Embryonic facial prominence (tissue), 1 donor: Measurements from ENCODE around the gene IRF2BP1.
"Not testable (repeated sequence)": the region's sequence is repeated elsewhere in the genome, so short reads cannot be mapped to it uniquely, and the experiment has no call there.

Experiments used
- DNase-seq: peaks from one replicate; pipeline ENCODE4 v3.0.0-alpha.2; 2016; ENCODE audit errors: extremely low spot score

IRF2BP1 gene

DNA sequence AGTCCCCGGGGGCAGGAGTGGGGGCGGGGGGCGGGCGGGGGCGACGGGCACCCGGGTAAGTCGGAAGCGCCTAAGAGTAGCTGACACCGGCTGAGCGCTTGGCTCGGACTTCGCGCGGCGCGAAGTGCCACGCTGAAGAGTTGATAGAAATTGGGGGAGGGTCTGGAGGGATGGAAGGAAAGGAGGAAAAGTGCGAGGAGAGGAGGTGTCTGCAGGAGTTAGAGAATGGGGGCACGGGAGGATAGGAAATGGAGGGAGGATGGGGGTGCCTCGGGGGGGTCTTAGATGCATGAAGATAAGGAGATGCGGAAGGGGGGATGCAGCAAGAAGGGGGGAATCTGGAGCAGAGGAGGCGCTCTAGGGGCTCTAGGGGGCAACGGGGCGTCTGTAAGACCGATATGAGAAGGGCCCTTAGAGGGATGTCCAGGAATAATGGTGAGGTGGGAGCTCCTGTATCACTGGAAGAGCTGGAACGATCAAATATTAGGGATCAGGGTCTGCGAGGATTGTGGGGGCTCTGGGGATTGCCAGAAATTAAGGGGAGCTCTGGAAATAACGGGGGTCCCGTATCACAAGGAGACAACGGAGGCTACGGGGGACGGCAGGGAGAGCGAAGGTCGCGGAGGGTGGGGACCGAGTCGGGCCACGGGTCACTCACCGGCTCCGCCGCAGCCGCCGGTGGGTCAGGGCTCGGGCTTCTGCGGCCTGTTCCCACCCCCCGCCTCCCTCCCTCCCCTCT is 16.1 kb upstream of the IRF2BP1 start, which contains the start of gene MYPOP:
Gene MYPOP, minus strand, starts transcription at position 702 of the 739 bp plus-strand sequence. CDS start 840 bp downstream, outside the sequence.
- no peak for DNase-seq

DNA sequence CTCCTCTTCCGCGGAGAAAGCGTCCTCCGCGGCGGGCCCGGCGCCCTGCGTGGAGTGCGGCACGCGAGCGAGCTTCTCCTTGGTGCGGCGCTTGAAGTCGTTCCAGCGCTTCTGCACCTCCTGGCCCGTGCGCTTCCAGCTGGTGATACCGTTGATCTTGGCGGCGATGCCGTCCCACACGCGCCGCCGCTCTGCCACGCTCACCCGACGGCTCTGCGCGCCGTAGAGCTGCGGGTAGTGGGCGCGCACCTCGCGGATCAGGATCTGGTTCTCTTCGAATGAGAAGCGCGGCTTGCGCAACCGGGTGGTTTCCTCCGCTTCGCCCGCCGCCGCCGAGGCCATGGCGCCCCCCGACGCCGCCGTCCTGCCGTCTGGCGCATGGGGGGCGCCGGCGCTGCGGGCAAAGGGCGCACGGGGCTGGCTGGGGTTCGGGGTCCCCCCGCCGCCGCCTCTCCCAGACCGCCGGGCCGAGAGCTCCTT is 15.5 kb upstream of the IRF2BP1 start:
- no peak for DNase-seq

DNA sequence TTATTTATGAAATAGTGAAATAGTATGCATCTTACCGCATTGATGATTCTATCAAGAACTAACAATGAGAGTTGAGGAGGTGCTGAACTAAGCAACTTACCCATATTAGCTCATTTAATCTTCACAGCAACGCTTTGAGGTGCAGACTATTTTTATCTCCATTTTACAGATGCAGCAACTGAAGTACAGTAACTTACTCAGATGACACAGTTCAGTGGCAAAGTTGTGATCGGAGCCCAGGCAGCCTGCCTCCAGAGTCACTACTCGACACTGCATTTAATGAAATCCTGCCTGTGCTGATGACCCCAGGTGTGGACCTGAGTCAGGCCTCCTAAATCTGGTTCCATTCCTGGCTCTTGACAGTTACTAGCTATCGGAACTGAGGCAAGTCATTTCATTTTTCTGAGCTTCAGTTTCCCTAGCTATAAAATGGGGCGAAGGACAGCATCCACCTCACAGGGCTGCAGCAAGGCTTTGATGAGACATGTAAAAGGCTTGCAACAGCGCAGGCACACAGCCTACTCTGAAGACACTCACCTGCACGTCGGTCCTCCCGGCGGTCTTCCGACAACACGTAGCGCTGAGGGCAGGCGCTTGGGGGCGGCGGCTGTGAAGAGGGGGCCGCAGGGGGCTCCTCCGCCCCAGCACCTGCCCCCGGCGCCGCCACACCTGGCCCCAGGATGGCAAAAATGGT is 14.9 kb upstream of the IRF2BP1 start:
- DNase-seq: no peak

- DNase-seq: no peak
Observed at GRCh38 chr19:45899919-45900589, 14.1 kb upstream of the IRF2BP1 start.

GRCh38 chr19:45899253-45899652 is 13.3 kb upstream of the IRF2BP1 start:
- DNase-seq: no peak

DNA sequence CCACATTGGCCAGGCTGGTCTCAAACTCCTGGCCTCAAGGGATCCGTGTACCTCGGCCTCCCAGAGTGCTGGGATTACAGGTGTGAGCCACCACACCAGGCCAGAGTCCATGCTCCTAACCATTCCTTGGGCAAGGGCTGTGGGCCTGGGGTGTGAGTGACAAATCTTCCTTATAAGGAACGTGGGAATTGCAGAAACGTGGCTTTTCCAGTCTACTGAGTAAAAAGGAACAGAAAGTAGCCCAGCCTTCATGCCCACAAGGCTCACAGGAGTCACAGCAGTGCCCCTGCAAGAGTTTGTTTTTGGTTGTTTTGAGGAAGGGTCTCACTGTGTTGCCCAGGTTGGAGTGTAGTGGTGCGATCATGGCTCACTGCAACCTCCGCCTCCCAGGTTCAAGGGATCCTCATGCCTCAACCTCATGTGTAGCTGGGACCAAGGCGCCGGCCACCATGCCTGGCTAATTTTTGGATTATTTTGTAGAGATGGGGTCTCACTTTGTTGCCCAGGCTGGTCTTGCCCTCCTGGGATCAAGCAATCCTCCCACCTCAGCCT is 11.4 kb upstream of the IRF2BP1 start:
- no peak for DNase-seq

- DNase-seq: not testable (repeated sequence)
Observed at GRCh38 chr19:45895983-45896599, 10.2 kb upstream of the IRF2BP1 start.

GRCh38 chr19:45895519-45895972 is 9.6 kb upstream of the IRF2BP1 start:
- DNase-seq: no peak

- no peak for DNase-seq
Observed at GRCh38 chr19:45890877-45891276, 4.9 kb upstream of the IRF2BP1 start.

DNA sequence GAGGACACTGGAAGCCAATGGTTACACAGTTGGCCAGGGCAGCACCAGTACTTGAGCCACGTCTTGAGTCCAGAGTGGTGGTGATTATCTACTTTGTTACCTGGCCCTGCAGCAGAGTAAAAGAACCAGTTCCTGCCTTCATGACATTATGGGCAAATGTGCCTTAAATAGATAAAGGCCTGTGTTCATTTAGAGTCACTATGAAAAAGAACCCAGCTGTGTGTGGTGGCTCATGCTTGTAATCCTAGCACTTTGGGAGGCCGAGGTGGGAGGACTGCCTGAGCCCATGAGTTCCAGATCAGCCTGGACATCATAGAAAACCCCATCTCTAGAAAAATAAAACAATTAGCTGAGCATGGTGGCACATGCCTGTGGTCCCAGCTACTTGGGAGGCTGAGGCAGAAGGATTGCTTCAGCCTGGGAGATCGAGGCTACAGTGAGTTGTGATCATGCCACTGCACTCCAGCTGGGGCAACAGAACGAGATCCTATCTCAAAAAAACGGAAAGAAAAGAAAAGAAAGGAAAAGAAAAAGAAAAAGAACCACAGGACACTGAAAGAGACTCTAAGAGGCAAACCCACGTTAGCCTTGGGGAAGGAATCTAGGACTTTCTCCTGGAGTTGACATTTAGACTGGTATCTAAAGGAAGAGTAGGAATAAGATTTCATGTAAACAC is 3.4 kb upstream of the IRF2BP1 start:
- DNase-seq: no peak

- DNase-seq: no peak
Observed at GRCh38 chr19:45887200-45887710, 1.3 kb upstream of the IRF2BP1 start.

DNA sequence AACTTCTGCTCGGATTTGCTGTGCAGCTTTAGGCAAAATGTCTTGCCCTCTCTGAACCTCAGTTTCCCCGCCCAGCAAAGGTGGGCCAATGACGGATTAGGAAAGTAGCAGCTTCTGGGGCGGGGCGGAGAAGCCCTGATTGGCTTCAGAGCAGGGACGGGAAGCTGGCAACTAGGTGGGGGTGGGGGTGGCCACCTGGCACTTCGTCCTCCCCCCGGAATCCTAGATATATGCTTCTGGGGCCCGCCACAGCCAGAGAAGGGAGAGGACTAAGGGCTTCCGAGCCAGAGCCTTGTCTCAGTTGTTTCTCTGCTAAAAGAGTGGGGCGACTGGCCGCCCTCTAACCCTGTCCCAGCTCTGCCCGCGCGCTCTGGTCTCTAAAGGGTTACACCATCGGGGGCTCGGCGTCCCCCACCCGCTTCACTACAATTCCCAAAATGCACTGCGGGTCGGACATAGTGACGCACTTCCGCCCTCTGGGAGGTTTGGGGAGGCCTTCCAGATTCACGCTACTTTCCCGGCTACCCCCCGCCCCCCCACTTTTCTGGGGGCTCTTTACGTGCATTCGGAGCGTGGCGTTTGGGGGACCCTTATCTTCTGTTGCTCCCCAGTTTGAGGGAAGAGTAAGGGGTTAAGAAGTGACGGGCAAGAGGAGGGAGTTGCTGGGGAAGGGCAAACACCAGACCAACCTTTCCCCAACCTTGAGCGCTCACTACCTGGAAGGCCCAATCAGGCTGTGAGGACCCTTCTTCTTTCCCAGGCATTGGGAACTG is 672 bp upstream of the IRF2BP1 start:
- DNase-seq: peak; percentile 86

DNA sequence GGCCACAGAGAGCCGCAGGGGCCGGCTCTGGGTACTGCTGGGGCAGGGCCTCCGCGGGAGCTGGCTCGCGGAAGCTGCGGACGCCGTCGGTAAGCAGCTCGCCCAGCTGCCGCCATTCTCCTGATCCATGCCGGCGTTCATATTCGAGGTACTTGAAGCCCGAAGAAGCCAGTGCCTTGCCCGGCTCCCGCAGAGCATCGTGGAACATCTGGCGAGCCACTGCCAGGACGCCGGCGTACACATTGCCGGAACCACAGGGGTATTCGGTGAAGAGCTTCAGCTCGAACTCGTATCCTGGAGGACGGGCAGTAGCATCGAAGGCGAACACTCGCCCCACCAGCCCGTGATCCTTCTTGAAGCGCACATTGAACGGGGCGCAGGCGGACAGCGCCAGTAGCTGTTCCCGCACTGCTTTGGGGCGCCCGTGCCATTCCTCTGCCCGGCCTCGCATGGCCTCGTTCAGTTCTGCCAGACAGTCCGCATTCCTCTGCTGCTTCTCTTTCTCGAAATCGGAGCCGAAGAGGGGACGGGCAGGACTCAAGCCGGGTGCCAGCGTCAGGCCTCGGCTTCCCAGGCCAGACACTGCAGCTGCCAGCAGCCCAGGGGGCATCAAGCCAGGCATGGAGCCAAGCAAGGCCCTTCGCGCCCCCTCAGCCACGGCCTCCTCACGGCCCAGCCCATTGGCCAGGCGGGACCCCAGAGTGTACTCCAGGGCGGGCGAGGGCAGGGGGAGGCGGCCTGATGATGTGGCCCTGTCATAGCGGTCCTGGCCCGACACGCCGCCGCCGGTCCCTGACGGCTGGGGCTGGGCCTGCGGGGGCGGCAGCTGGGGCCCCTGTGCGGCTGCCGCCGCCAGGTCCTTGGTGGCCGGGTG is 1.0 kb downstream of the IRF2BP1 start:
- no peak for DNase-seq

- DNase-seq: no peak
Observed at GRCh38 chr19:45883881-45884681, 1.9 kb downstream of the IRF2BP1 start.

DNA sequence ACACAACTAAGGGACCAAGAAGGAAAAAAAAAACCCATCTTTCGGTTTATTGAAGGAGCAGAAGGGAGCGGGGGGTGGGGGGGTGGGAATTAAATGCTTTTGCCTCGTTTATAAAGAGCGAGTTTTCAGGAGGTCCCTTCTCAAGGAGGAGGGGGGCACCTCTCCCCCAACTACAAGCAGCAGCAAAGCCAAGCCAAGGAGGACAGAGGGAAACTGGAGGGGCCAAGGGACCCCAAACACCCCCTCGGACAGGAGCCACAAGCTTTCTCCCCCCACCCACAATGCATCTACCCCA is 2.4 kb downstream of the IRF2BP1 start:
- no peak for DNase-seq

GRCh38 chr19:45882652-45883585 is 3.0 kb downstream of the IRF2BP1 start:
- no peak for DNase-seq

DNA sequence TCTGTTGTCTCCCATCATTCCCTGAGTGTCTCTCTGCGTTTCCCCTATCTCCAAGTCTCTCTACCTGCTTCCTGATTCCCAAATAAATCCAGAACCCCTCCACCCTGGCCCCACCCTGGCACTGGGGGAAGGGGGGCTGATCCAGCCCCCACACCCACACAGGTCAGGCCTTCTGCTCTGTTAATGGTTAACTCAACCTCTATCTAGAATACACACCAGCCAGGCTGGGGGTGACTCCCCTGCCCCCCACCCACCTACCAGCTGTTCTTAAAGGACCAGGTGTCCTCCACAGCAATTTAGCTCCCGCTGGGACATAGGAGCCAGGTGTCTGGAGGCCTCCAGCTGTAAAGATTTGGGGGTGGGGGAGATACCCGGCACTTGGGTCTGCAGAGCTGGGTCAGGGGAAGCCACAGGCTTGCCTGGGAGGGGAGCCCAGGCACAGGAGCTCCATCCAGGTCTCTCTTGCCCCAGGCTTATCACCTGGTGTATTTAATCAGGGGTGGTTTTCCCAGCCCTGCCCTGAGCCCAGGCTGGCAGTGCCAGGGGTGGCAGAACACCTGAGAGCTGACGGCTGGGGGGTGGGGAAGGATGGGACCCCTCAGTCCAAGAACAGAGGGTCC is 3.9 kb downstream of the IRF2BP1 start:
- DNase-seq: no peak
